ENCODE measurements around the gene KLHL29.

KLHL29 gene

DNA sequence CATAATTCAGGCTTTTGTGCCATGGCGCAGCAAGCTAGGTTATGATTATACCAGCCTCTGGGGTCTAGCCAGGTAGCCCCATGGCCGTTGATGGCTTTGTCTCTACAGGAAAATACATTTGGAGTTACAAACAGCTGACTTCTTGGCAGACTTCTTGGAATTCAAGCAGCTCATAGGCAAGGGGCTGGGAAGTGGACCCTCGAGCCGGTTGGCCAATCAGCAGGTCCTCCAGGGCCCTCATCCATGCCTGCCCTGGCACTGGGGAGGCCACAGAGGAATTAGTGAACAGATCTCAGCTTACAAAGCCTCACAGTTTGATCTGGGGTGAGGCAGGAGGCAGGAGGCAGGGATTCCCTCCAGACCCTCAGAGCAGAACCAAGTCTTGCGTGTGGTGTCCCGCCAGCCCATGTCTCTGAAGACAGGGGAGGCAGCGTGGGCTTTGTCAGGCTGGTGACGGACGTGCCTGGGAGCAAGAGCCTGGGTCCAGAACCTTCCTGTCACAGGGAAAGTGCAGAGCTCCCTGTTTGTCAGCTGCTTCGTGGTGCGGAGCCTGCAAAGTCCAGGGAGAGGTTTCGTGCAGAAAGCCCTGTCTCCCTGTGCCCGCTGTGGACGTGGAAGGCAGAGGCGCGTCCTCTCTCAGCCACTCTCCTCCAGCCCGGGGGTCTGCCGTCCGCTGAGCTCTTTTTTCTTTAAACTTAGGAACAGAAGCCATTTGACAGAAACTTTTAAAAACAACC is 131.7 kb downstream of the KLHL29 start:
- Mint-ChIP-seq H3K4me3 (no peak overlapping the region), H3K36me3 (no peaks in the 10 kb centered on the region), H3K4me1 (no peaks in the 10 kb centered on the region), H3K9me3 (no peaks in the 10 kb centered on the region), H3K27me3 (no peaks in the 10 kb centered on the region), H3K27ac (no peak overlapping the region)
- no peak for ATAC-seq

DNA sequence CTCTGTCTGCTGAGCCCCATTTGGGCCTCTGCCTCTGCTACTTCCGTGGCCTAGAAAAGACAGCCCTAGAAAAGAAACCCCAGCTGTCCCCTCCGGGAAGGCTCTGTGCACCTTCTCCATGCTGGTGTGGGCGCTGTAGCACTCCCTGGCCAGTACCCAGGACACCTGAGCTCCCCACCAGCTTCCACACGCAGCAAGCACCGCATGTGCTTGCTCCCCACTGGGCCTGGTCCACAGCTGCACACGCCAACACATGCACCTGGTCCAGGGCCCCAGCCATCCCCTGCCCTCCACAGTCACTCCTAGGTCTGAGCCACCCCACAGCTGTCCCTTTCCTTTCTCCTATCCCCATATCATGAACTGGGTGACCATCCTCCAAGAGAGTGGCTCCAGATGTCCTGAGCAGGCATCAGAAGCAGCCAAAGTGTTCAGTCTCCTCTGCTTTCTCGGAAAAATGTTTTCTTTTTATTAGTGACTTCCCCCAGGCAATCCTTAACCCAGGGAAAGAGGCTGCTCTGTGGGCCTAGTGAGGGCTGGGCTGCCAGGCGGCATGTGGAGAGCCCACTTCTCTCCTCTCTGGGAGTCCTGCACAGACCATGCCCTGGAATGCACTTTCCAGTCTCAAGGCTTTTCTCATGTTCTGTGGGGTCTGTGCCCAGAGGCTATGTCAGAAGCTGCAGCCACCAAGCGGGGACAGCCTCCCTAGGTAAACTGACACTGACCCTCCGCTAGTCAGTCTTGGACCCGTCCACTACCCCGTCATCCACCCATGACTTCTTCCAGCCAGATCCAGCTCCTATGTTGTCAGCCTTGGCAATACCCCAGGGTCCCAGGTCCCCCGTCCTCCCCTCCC is 133.7 kb downstream of the KLHL29 start:
- no peak for ATAC-seq
- H3K27me3 Mint-ChIP-seq: no peaks in the 10 kb centered on the region
- no peaks in the 10 kb centered on the region for H3K9me3 Mint-ChIP-seq
- no peaks in the 10 kb centered on the region for H3K4me1 Mint-ChIP-seq
- no peak overlapping the region for H3K27ac Mint-ChIP-seq
- no peaks in the 10 kb centered on the region for H3K36me3 Mint-ChIP-seq
- no peak overlapping the region for H3K4me3 Mint-ChIP-seq

DNA sequence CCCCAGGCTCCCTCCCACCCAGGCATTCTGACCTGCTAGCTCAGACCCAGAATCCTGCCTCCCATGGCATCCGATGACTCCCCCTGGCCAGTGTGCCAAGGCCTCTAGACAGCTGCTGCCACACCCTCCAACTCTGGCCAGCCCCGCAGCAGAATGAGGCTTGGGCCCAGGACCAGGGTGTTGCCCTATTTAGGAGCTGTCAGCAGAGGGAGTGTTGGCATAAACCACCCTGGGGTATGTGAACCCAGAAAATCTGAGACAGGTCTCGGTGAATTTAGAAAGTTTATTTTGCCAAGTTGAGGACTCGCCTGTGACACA is 134.3 kb downstream of the KLHL29 start:
- no peak for ATAC-seq
- Mint-ChIP-seq H3K4me3 (no peak overlapping the region), H3K36me3 (no peaks in the 10 kb centered on the region), H3K4me1 (no peaks in the 10 kb centered on the region), H3K9me3 (no peaks in the 10 kb centered on the region), H3K27ac (no peak overlapping the region), H3K27me3 (no peaks in the 10 kb centered on the region)

DNA sequence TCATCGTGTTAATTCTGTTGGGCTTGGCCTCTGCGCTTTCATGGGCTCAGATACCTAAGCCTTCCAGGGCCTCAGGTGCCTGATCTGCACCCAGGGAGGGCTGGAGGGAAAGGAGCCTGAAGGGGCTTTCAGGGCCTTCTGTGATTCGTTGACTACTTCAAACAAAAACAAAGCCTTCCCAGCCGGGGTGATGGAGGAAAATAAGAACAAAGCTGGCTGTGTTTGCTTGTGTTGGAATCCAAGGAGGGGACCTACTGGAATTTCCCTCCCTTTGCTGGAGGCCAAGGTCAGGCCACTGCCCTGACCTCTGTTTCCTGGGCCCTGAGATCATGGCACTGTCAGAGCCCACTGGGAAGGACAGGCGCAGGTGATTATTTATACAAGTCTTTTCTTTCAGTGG is 135.3 kb downstream of the KLHL29 start:
- H3K4me3 Mint-ChIP-seq: no peak overlapping the region
- H3K27me3 Mint-ChIP-seq: no peaks in the 10 kb centered on the region
- H3K4me1 Mint-ChIP-seq: no peaks in the 10 kb centered on the region
- H3K27ac Mint-ChIP-seq: no peak overlapping the region
- no peak for ATAC-seq
- no peaks in the 10 kb centered on the region for H3K36me3 Mint-ChIP-seq
- H3K9me3 Mint-ChIP-seq: no peaks in the 10 kb centered on the region

DNA sequence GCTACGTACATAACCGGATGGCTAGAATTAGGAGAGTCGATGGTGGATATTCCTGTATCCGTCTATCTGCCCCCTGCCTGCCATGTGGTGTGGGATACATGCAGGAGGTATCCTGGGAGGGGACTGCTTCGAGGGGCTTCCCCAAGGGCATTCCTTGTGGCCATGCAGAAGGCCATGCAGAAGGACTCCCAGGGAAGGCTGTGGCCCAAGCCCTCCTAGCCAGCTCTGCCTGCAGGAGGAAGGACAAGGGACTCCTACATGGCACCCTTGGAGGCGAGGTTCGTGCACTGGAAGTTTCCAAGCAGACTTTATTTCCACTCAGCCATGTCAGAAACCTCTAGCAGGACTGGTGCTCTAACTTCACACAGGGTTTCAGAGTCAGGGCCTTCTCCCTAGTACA is 136.1 kb downstream of the KLHL29 start:
- no peaks in the 10 kb centered on the region for H3K36me3 Mint-ChIP-seq
- H3K9me3 Mint-ChIP-seq: no peaks in the 10 kb centered on the region
- H3K4me1 Mint-ChIP-seq: peaks cover 3% of the 10 kb centered on the region
- no peaks in the 10 kb centered on the region for H3K27me3 Mint-ChIP-seq
- H3K4me3 Mint-ChIP-seq: no peak overlapping the region
- no peak overlapping the region for H3K27ac Mint-ChIP-seq
- ATAC-seq: no peak

DNA sequence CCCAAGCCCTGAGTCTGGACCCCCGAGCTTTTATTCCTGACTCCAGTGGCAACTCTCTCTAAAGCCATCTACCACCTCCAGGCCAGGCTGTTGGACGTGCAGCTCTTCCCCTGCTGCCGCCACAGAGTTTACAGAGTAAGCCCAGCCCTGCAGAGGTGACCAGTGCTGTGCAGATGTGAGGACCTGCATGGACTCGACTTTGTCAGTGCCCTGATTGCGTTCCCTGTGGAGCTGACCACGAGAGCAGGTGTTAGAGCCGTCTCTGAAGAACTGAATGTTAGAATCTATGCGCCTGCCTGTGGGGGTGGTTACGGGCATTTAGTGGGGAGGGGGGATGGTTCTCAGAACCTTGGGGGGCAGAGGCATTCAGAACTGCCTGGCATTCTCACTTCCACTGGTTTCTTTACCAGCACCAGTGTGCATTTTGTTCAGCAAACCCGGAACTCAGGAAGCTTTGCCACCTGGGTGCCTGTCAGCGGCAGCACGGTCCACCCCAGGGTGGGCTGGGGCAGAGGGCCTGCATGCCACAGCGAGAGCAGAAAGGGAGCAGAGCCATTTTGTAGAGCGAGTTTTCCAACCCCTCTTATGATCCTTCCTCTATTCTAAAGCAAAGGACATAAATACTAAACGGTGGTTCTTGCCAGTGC is 137.9 kb downstream of the KLHL29 start:
- Mint-ChIP-seq H3K27ac (no peak overlapping the region), H3K27me3 (no peaks in the 10 kb centered on the region), H3K36me3 (no peaks in the 10 kb centered on the region), H3K9me3 (no peaks in the 10 kb centered on the region), H3K4me1 (peaks cover 6% of the 10 kb centered on the region), H3K4me3 (no peak overlapping the region)
- ATAC-seq: no peak

DNA sequence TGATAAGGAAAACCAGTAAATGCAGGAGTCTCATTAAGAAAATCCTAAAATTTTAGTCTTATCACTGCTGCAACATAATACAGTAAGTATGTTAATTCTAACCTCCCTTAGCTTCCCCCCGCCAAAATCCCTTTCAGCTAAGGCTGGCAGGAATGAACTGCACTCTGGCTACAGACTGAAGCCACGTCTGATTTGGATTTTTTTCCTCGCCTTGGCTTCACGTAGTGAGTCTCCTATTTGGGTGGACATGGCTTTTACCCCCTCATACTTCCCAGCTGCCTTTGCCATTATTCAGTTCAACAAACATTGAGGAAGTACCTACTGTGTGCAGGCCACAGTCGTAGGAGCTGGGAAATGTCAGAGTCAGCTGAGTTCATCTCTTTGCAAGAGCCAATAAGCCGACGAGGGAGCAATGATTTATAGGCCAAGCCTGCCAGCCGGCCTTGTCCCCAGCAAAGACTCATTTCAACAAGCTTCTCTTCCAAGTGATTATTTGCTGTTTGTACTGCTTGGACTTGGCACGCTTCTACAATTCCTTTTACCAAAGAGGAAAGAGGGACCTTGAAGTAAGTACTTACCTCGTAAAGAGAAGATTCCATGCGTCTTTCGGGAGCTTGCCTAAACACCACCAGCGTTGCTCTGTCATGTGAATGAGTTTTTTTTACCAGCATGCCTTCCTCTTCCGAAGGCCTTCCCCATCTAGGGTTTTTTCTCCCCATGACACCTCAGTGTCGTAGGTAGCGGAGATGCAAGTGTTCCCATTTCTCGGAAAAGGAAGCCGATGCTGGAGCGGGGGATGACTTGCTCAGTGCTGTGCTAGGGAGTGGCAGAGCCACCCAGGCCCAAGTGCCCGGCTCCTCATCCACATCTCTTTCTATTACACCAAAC is 138.6 kb downstream of the KLHL29 start:
- Mint-ChIP-seq H3K4me1 (peaks cover 6% of the 10 kb centered on the region), H3K4me3 (no peak overlapping the region), H3K36me3 (no peaks in the 10 kb centered on the region), H3K27ac (no peak overlapping the region), H3K9me3 (no peaks in the 10 kb centered on the region), H3K27me3 (no peaks in the 10 kb centered on the region)
- ATAC-seq: no peak

DNA sequence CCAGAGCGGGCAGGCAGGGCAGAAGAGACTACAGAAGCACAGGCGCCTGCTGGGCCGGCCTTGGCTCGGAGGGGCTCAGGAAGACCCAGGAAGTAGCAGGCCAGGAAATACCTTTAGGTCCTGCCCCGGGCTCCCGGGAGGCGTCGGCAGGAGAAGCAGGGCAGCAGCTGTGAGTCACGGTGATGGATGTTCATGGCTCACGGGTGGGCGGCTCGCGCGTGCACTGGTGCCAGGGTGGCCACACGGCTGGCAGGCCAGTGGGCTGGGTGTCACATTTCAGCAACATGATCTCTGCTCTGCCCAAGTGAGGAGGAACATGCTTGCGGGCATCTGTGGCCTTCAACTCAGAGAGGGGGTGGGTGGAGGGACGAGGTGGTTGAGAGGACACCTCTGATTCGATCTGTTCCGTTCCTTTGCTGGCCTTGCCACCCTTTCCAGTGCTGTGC is 139.3 kb downstream of the KLHL29 start:
- no peak overlapping the region for H3K4me3 Mint-ChIP-seq
- H3K27me3 Mint-ChIP-seq: no peaks in the 10 kb centered on the region
- peaks cover 6% of the 10 kb centered on the region for H3K4me1 Mint-ChIP-seq
- ATAC-seq: no peak
- no peak overlapping the region for H3K27ac Mint-ChIP-seq
- no peaks in the 10 kb centered on the region for H3K36me3 Mint-ChIP-seq
- H3K9me3 Mint-ChIP-seq: no peaks in the 10 kb centered on the region

DNA sequence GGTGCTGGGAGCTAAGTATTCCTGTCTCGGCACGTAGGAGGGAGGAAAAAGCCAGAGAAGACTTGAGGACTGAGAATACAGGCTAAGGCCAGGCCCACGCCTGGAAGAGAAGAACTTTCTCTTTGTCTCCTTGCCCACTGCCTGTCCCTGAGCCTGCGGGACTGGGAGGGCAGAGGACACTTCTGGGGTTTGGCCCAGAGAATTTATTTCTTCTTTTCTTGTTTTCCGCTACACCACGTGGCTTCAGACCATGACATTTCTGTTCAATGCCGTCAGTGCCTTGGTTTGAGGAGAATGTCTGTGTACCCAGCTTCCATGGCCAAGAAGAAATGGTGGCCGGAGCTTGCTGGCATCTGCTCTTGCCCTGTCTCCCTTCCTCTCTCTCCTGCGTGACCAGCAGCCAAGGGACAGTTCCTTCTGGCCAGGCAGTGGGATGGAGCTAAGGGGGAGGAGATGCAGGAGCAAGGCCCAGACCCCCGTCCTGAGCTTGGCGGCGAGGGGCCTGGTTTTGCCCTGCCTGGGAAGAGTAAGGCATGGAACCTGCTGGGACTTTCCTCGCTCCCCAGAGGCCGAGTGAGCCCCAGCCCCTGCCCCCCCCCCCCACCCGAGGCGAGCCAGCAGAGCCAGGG is 140.3 kb downstream of the KLHL29 start:
- H3K4me1 Mint-ChIP-seq: peaks cover 6% of the 10 kb centered on the region
- ATAC-seq: no peak
- H3K27me3 Mint-ChIP-seq: no peaks in the 10 kb centered on the region
- H3K9me3 Mint-ChIP-seq: no peaks in the 10 kb centered on the region
- no peaks in the 10 kb centered on the region for H3K36me3 Mint-ChIP-seq
- H3K27ac Mint-ChIP-seq: no peak overlapping the region
- H3K4me3 Mint-ChIP-seq: no peak overlapping the region

DNA sequence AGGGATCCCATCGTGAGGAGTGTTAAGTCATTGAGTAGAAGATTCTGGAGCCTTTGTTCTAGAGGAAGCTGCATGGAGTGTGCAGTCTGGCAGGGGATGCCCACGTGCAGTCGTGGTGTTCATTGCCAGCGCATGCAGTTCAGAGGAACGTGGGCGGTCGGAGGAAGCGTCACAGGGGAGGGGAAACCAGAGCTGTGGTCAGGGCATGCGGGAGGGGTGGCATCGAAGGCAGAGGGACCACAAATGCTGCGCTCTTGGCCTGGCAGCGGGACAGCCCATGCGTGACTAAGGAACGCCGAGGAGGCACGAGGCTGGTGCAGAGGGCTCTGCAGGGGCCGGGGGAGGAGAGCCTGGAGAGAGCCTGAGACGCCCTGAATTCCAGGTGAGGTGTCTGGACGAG is 141.1 kb downstream of the KLHL29 start:
- H3K9me3 Mint-ChIP-seq: no peaks in the 10 kb centered on the region
- peaks cover 6% of the 10 kb centered on the region for H3K4me1 Mint-ChIP-seq
- no peak overlapping the region for H3K4me3 Mint-ChIP-seq
- no peaks in the 10 kb centered on the region for H3K36me3 Mint-ChIP-seq
- ATAC-seq: no peak
- H3K27me3 Mint-ChIP-seq: no peaks in the 10 kb centered on the region
- no peak overlapping the region for H3K27ac Mint-ChIP-seq

DNA sequence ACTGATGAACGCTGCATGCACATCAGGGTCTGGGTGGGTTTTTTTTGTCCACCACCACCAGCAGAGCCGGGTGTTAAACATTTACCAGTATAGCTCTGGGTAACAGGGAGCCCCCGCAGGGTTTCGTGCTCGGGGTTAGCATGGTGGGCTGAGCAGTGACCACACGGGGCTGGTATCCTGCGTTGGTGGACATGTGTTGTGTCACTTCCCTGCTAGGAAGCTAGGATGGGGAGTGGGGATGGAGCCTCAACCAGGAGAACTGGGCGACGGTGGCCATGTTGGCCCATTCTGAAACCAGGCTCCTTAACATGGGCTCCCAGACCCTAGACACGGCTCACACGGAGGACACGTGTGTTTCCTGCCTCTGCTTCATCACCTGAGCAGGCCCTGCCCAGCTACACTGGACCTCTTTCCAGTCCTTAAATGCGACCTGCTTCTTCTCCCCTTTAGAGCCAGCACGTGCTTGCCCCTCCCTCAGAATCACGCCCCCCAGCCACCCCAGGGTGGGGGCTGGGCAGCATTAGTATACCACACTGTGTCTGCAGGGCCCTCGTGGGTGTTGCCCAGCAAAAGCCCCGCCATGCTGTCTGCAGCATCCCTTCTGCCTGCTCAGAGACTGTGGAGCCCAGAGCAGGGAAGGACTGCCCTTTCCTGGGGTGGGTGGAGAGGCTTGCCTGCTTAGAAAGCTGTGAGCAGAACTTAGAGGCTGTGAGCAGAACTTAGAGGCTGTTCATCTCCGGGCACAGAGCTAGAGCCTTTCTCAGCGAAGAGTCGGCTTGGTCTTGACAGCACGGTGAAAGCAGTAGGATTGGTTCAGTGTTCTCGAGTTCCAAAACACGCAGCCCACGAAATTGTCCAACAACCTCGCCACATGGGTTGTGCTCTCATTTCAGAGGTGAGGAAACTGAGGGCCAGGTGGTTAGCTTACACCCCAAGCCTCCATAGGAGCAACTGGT is 142.1 kb downstream of the KLHL29 start:
- Mint-ChIP-seq H3K27ac (no peak overlapping the region), H3K27me3 (no peaks in the 10 kb centered on the region), H3K9me3 (no peaks in the 10 kb centered on the region), H3K4me1 (peaks cover 11% of the 10 kb centered on the region), H3K4me3 (no peak overlapping the region), H3K36me3 (no peaks in the 10 kb centered on the region)
- no peak for ATAC-seq

DNA sequence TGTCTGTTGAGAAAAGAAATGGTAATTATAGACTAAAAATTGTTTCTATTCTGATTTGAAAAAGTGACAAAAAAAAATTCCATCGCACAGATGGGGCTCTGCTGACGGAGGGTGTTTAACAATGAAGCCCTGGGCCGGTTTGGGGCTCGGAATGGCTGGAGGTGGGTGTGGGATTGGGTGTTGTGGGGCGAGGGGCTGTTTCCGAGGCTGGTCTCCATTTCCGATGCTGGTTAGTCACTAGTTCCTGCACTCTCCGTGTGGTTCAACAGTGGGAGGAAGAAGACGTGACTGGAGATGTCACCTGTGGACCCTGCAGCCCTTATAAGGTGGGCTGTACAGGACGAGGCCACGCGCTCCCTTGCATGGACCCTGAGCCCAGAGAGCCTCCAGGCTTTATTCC is 143.2 kb downstream of the KLHL29 start:
- no peaks in the 10 kb centered on the region for H3K27me3 Mint-ChIP-seq
- H3K4me1 Mint-ChIP-seq: peaks cover 18% of the 10 kb centered on the region
- H3K9me3 Mint-ChIP-seq: no peaks in the 10 kb centered on the region

DNA sequence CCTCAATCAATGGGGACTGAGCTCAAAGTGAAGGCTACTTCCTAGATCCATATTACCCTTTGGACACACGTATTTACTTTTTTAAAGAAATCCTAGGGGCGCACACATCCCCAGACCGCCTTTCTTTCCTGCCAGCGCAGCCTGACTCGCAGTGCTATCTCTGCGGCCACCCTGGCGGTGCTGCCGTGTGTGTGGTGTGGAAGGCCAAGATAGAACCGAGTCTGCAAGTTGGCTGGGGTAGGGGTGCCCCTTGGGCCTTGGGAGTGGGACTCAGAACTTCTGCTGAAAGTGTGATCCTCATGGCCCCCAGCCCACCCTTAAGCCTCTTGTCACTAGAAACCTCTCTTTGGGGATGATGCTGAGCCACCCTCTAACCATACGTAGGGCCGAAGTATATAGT is 143.7 kb downstream of the KLHL29 start:
- H3K9me3 Mint-ChIP-seq: no peaks in the 10 kb centered on the region
- no peak overlapping the region for H3K27ac Mint-ChIP-seq
- H3K36me3 Mint-ChIP-seq: no peaks in the 10 kb centered on the region
- no peaks in the 10 kb centered on the region for H3K27me3 Mint-ChIP-seq
- H3K4me3 Mint-ChIP-seq: no peak overlapping the region
- peaks cover 18% of the 10 kb centered on the region for H3K4me1 Mint-ChIP-seq
- ATAC-seq: no peak

More for the DNA sequence above, 143.2 kb downstream of the KLHL29 start:
- ATAC-seq: no peak
- no peak overlapping the region for H3K27ac Mint-ChIP-seq
- no peaks in the 10 kb centered on the region for H3K36me3 Mint-ChIP-seq
- no peak overlapping the region for H3K4me3 Mint-ChIP-seq

DNA sequence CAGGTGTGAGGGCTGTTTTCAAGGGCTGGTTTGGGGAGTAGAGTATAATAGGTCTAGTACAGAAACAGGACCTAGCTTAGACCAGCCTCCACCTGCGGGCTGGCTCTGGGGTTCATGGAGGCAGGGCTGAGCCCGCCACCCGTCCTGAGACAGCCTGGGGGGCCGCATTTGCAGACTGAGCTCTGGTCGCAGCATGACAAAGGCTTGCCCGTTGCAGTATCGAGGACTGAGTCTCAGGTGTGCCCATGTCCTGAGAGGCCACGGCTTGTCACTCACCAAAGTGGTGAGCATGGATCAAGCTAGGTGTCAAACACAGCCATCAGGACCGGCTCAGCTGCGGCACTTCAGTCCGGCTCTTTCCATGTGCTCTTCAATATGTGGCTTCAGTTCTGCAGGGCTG is 144.7 kb downstream of the KLHL29 start:
- Mint-ChIP-seq H3K27ac (no peak overlapping the region), H3K27me3 (no peaks in the 10 kb centered on the region), H3K4me1 (peaks cover 18% of the 10 kb centered on the region), H3K36me3 (no peaks in the 10 kb centered on the region), H3K9me3 (no peaks in the 10 kb centered on the region), H3K4me3 (no peak overlapping the region)
- no peak for ATAC-seq

Data from stimulated activated memory B cell treated with anti-CD40 and anti-IgM and Interleukin-4, amounts not matched to agents 10 μg/mL and 1 μg/mL and 100 μg/mL, for 72 hours (primary cell).